Measurements from ENCODE around the gene ENO4. TPM values are rescaled to one million over a fixed set of nuclear protein-coding genes. Genes with fewer than 3 reads are reported as not detected.

Gene ENO4
- total and polyA plus RNA-seq, 3 donors from 2014 or later, result 1.8 to 9.8 (median 5.6) TPM

DNA sequence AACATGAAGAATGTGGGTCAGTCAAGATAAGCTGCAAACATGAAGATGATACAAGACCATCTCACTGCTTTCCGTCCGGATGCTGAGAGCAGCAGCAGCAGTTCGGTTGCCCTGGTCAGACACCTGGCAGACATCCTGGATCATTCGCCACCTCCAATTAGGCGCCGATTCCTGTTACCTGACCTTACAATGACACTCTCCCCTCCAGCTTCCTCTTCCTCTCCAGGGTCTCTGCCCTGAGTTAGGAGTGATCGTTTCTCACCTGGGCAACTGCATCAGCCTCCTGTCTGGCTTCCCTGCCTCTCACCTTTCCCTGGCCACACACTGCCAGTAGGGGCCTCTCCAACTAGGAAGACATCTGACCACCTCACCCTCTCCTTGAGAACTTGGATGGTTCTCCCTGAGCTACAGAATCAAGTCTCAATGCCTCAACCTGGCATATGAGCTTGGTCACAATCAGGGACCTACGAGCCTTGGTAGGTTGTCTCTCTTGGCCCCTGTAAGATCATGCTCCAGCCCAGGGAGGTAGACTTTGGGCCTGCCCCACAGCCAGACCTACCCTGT is 31.4 kb upstream of the ENO4 start:
- WGBS, 2 donors, result 71 to 80% methylated on average over 7 to 8 of the region's 8 CpGs
- no peak overlapping the region for H3K27ac ChIP-seq
- no peak overlapping the region for H3K4me3 ChIP-seq
- no peaks in the 10 kb centered on the region for H3K27me3 ChIP-seq
- no peaks in the 10 kb centered on the region for H3K4me1 ChIP-seq
- H3K9me3 ChIP-seq, result no peaks in the 10 kb centered on the region
- DNase-seq, result no peak
- H3K36me3 ChIP-seq (ENCODE audit: low read depth, missing control alignments), result no peaks in the 10 kb centered on the region
- intact Hi-C loops (cut with DNase I; ENCODE audit: low total_unique reads), result no loop called here
- TF ChIP-seq CTCF (IDR thresholded peaks at IDR 0.05) (no peak), POLR2A (IDR thresholded peaks at IDR 0.05) (no peak)

- intact Hi-C loops (cut with DNase I; ENCODE audit: low total_unique reads), result no loop called here
- no peak for DNase-seq
- H3K27me3 ChIP-seq, result no peaks in the 10 kb centered on the region
- WGBS, 2 donors, result 79 to 84% methylated on average over 6 of the region's 6 CpGs
- no peaks in the 10 kb centered on the region for H3K9me3 ChIP-seq
- H3K4me1 ChIP-seq, result no peaks in the 10 kb centered on the region
- TF ChIP-seq CTCF (IDR thresholded peaks at IDR 0.05), result no peak
- TF ChIP-seq POLR2A (IDR thresholded peaks at IDR 0.05), result no peak
- H3K27ac ChIP-seq, result no peak overlapping the region
- H3K4me3 ChIP-seq, result no peak overlapping the region
- H3K36me3 ChIP-seq (ENCODE audit: low read depth, missing control alignments), result no peaks in the 10 kb centered on the region
Measured at GRCh38 chr10:116819999-116820677, 29.2 kb upstream of the ENO4 start.

DNA sequence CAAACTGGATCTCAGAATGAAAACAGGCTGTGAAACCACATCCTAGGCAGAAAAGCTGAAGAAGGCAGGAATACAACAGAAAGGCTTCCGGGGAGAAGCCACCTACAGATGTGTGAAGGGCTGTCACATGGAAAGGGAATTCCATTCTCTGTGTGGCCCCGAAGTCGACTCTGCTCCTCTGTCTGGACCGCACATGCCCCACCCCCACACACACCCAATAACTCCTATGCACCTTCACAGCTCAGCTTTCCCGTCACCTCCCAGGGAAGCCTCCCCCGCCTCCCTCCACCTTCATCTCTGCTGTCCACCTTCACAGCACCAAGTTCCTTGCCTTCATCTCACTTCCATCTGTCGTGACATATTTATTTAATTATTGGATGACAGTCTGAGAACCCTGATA is 23.4 kb upstream of the ENO4 start:
- Histone ChIP-seq H3K27ac (no peak overlapping the region), H3K9me3 (no peaks in the 10 kb centered on the region), H3K36me3 (ENCODE audit: low read depth, missing control alignments) (no peaks in the 10 kb centered on the region), H3K27me3 (no peaks in the 10 kb centered on the region), H3K4me3 (no peak overlapping the region), H3K4me1 (no peaks in the 10 kb centered on the region)
- DNase-seq, result no peak
- intact Hi-C loops (cut with DNase I; ENCODE audit: low total_unique reads), result no loop called here
- WGBS, 2 donors, result 67 to 75% methylated on average over 7 of the region's 7 CpGs
- TF ChIP-seq POLR2A (IDR thresholded peaks at IDR 0.05) (no peak), CTCF (IDR thresholded peaks at IDR 0.05) (no peak)

DNA sequence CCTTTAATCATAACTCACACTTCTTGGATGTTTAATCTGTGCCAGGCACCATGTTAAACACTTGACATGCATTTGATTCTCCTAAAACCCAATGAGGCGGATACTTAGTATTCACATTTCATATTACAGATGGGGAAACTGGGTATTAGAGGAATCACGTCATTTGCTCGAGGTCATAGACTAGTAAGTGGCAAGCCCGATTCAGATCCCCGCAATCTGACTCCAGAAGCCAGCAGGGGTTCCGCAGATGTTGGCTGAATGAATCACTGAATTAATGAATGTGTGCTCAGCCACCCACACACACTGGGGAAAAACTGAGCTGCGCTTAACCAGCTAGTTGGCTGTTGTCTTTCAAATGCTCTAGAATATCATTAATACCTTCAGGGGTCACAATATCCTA is 22.5 kb upstream of the ENO4 start:
- Histone ChIP-seq H3K36me3 (ENCODE audit: low read depth, missing control alignments) (no peaks in the 10 kb centered on the region), H3K27me3 (no peaks in the 10 kb centered on the region), H3K27ac (no peak overlapping the region), H3K9me3 (no peaks in the 10 kb centered on the region), H3K4me3 (no peak overlapping the region), H3K4me1 (no peaks in the 10 kb centered on the region)
- TF ChIP-seq POLR2A (IDR thresholded peaks at IDR 0.05) (no peak), CTCF (IDR thresholded peaks at IDR 0.05) (no peak)
- intact Hi-C loops (cut with DNase I; ENCODE audit: low total_unique reads), result no loop called here
- DNase-seq, result no peak
- 92% methylated on average over 7 of the region's 7 CpGs for WGBS, 2 donors

DNA sequence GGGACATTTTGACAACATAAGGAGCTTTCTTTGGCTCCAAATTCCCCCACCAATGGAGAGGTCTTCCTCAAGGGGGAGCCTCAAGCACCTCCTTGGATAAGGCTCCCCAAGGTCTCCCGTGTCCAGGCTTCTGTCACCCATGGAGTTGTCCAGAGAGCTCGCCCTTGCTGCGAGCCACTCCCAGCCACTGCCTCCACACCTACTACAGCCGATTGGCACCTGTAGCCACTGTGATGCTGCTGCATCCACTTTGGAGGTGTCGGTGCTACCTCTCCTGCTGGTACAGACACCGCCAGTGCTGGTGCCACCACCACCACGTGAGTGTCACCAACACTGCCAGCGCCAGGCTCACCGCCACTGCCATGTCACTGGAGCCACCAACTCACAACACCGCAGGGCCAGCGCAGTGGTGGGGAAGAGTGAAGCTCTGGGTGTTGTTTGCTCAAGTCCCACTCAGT is 22.1 kb upstream of the ENO4 start:
- H3K4me3 ChIP-seq, result no peak overlapping the region
- no peak overlapping the region for H3K27ac ChIP-seq
- no peaks in the 10 kb centered on the region for H3K27me3 ChIP-seq
- TF ChIP-seq CTCF (IDR thresholded peaks at IDR 0.05) (no peak), POLR2A (IDR thresholded peaks at IDR 0.05) (no peak)
- H3K36me3 ChIP-seq (ENCODE audit: low read depth, missing control alignments), result no peaks in the 10 kb centered on the region
- no peak for DNase-seq
- intact Hi-C loops (cut with DNase I; ENCODE audit: low total_unique reads), result no loop called here
- no peaks in the 10 kb centered on the region for H3K9me3 ChIP-seq
- 80 to 87% methylated on average over 1 to 11 of the region's 11 CpGs for WGBS, 2 donors
- H3K4me1 ChIP-seq, result no peaks in the 10 kb centered on the region

All from testis (tissue), 3 donors.